H1 (cell line): ENCODE data around the gene TRPM1. TPM values are rescaled to one million over a fixed set of nuclear protein-coding genes. Genes with fewer than 3 reads are reported as not detected.

Source experiments
- CTCF ChIA-PET: fragments of 300-600 bp; sonication (Branson Sonifier 250); formaldehyde crosslinking; loops from one replicate; lab custom pipeline; 2021; ENCODE audit not compliant: partially characterized antibody; lab: Charles Lee
- POLR2A ChIA-PET: fragments of 300-600 bp; sonication (Branson Sonifier 250); formaldehyde crosslinking; loops from one replicate; lab custom pipeline; 2021; ENCODE audit warnings: inconsistent platforms; ENCODE audit not compliant: partially characterized antibody; lab: Charles Lee
- DNase-seq, 2 experiments: peaks; one replicate each; pipeline versions ENCODE4 v3.0.0 to v3.0.0-alpha.2; 2010 to 2022; ENCODE audit warnings: low spot score in 2 of 2, low read depth in 1 of 2, mixed read lengths in 1 of 2
- FAIRE-seq: peaks from 2 replicates; lab custom pipeline; 2011; peaks lifted over from hg19 to GRCh38; lab: Jason Lieb, UNC
- H2AFZ ChIP-seq: 2 replicates; pipeline ENCODE4 v1.8.1; 2012; ENCODE audit warnings: low read length, inconsistent platforms
- H2AK5ac ChIP-seq: 2 replicates; pipeline ENCODE4 v1.6.1; 2013; ENCODE audit warnings: low read depth, low read length
- H2BK120ac ChIP-seq: replicated peaks from 2 replicates; pipeline ENCODE3; 2013; ENCODE audit warnings: low read depth, low read length, inconsistent platforms
- H2BK12ac ChIP-seq: 2 replicates; pipeline ENCODE4 v1.6.1; 2013; ENCODE audit warnings: low read depth, low read length
- H2BK15ac ChIP-seq: 2 replicates; pipeline ENCODE4 v1.6.1; 2013; ENCODE audit warnings: low read length
- H2BK20ac ChIP-seq: 2 replicates; pipeline ENCODE4 v1.6.1; 2013; ENCODE audit warnings: low read length
- H2BK5ac ChIP-seq: 2 replicates; pipeline ENCODE4 v1.6.1; 2013; ENCODE audit warnings: low read depth, low read length
- H3K14ac ChIP-seq: 2 replicates; pipeline ENCODE4 v1.6.1; 2013; ENCODE audit warnings: inconsistent platforms; ENCODE audit not compliant: insufficient read length
- H3K18ac ChIP-seq: 2 replicates; pipeline ENCODE4 v1.6.1; 2013; ENCODE audit warnings: low read length; ENCODE audit errors: extremely low read depth
- H3K23ac ChIP-seq: 2 replicates; pipeline ENCODE4 v1.6.1; 2013; ENCODE audit warnings: inconsistent platforms; ENCODE audit not compliant: insufficient read length
- H3K23me2 ChIP-seq: 2 replicates; pipeline ENCODE4 v1.6.1; 2013; ENCODE audit warnings: low read depth, low read length
- H3K27ac ChIP-seq: 2 replicates; pipeline ENCODE4 v1.6.1; 2011; ENCODE audit warnings: low read depth, low read length, inconsistent platforms
- H3K27me3 ChIP-seq, 4 experiments: replicated peaks in 1 of 4; 1 replicate in 1 of 4; 2 replicates in 3 of 4; pipeline versions ENCODE4 v1.6.1 to v1.8.1; 2011 to 2013; ENCODE audit warnings: low read length in 3 of 4, mild to moderate bottlenecking in 3 of 4, inconsistent platforms in 2 of 4, mixed read lengths in 2 of 4, moderate library complexity in 1 of 4; ENCODE audit not compliant: control insufficient read depth in 3 of 4, insufficient read depth in 3 of 4; ENCODE audit errors: extremely low read depth in 1 of 4
- H3K36me3 ChIP-seq, 4 experiments: 2 replicates each; pipeline versions ENCODE4 v1.6.1 to v1.8.1; 2011 to 2013; ENCODE audit warnings: mild to moderate bottlenecking in 4 of 4, low read length in 3 of 4, moderate library complexity in 2 of 4, control low read depth in 1 of 4, inconsistent platforms in 1 of 4; ENCODE audit not compliant: insufficient read depth in 4 of 4, control insufficient read depth in 2 of 4
- H3K4ac ChIP-seq: replicated peaks from 2 replicates; pipeline ENCODE3; 2013; ENCODE audit warnings: low read length, low read depth, mixed read lengths, inconsistent platforms; ENCODE audit not compliant: insufficient read length
- H3K4me1 ChIP-seq, 4 experiments: replicated peaks in 1 of 4; 1 replicate in 1 of 4; 2 replicates in 3 of 4; pipeline versions ENCODE4 v1.6.1 to v1.8.1; 2011 to 2013; ENCODE audit warnings: low read length in 3 of 4, inconsistent platforms in 2 of 4, mixed read lengths in 1 of 4; ENCODE audit not compliant: insufficient read depth in 4 of 4, control insufficient read depth in 3 of 4
- H3K4me2 ChIP-seq, 2 experiments: 2 replicates each; pipeline versions ENCODE4 v1.6.1 to v1.8.1; 2011 to 2013; ENCODE audit warnings: low read depth in 2 of 2, low read length in 2 of 2, control low read depth in 1 of 2, inconsistent platforms in 1 of 2, mild to moderate bottlenecking in 1 of 2; ENCODE audit not compliant: insufficient read depth in 1 of 2
- H3K4me3 ChIP-seq, 4 experiments: fragments of 200-600, 300-600 bp in 1 of 4; sonication (generic), shearing (Covaris generic), sonication (Bioruptor Twin) in 1 of 4; 2 replicates each; pipeline versions ENCODE4 v1.5.1 to v1.8.1; 2011 to 2016; ENCODE audit warnings: low read length in 4 of 4, low read depth in 3 of 4, control low read depth in 2 of 4, inconsistent platforms in 2 of 4, mild to moderate bottlenecking in 2 of 4, mixed read lengths in 1 of 4, moderate library complexity in 1 of 4; ENCODE audit not compliant: insufficient read depth in 2 of 4; ENCODE audit errors: extremely low read depth in 1 of 4
- H3K56ac ChIP-seq: replicated peaks from 2 replicates; pipeline ENCODE3; 2013; ENCODE audit warnings: low read depth, mild to moderate bottlenecking, mixed read lengths, low read length, inconsistent platforms; ENCODE audit not compliant: insufficient read length
- H3K79me1 ChIP-seq: 2 replicates; pipeline ENCODE4 v1.6.1; 2013; ENCODE audit warnings: low read depth, low read length, control low read depth
- H3K79me2 ChIP-seq, 2 experiments: 2 replicates each; pipeline versions ENCODE4 v1.6.1 to v1.8.1; 2012 to 2013; ENCODE audit warnings: low read length in 2 of 2, mild to moderate bottlenecking in 2 of 2, inconsistent platforms in 1 of 2; ENCODE audit not compliant: insufficient read depth in 2 of 2, control insufficient read depth in 1 of 2
- H3K9ac ChIP-seq, 4 experiments: replicated peaks in 1 of 4; 1 replicate in 1 of 4; 2 replicates in 3 of 4; pipeline versions ENCODE4 v1.6.1 to v1.8.1; 2011 to 2013; ENCODE audit warnings: low read depth in 3 of 4, low read length in 3 of 4, control low read depth in 2 of 4, mild to moderate bottlenecking in 2 of 4, moderate library complexity in 2 of 4, inconsistent platforms in 1 of 4; ENCODE audit errors: extremely low read depth in 1 of 4
- H3K9me3 ChIP-seq, 2 experiments: 2 replicates each; pipeline versions ENCODE4 v1.6.1 to v1.8.1; 2012 to 2013; ENCODE audit warnings: mild to moderate bottlenecking in 2 of 2, moderate library complexity in 2 of 2, control low read depth in 1 of 2, inconsistent platforms in 1 of 2, low read depth in 1 of 2, low read length in 1 of 2, mixed read lengths in 1 of 2; ENCODE audit not compliant: insufficient read depth in 2 of 2
- H4K20me1 ChIP-seq, 2 experiments: replicated peaks in 1 of 2; 2 replicates each; pipeline versions ENCODE3 to v1.8.1; 2011 to 2013; ENCODE audit warnings: inconsistent platforms in 2 of 2, low read length in 2 of 2, mild to moderate bottlenecking in 1 of 2; ENCODE audit not compliant: insufficient read depth in 2 of 2, control insufficient read depth in 1 of 2
- H4K5ac ChIP-seq: 2 replicates; pipeline ENCODE4 v1.6.1; 2013; ENCODE audit warnings: low read length, low read depth, mixed read lengths, inconsistent platforms; ENCODE audit not compliant: insufficient read length
- H4K8ac ChIP-seq: 2 replicates; pipeline ENCODE4 v1.8.0; 2013; ENCODE audit warnings: mild to moderate bottlenecking, moderate library complexity, low read length, inconsistent platforms; ENCODE audit not compliant: insufficient read depth; ENCODE audit errors: extremely low read depth
- H4K91ac ChIP-seq: replicated peaks from 2 replicates; pipeline ENCODE3; 2013; ENCODE audit warnings: low read length, mixed read lengths, inconsistent platforms; ENCODE audit not compliant: insufficient read length
- BACH1 ChIP-seq: IDR thresholded peaks from 2 replicates; pipeline ENCODE4 v1.6.1; 2012; ENCODE audit warnings: low read length, improper control_type of control experiment
- CHD1 ChIP-seq: IDR thresholded peaks from 2 replicates; pipeline ENCODE4 v1.6.1; 2012; ENCODE audit warnings: low read depth, low read length, improper control_type of control experiment
- CTCF ChIP-seq, 3 experiments: IDR thresholded peaks; 1 replicate in 2 of 3; 2 replicates in 1 of 3; pipeline versions ENCODE4 v1.5.1 to v1.6.1; 2011; ENCODE audit warnings: low read length in 3 of 3, mild to moderate bottlenecking in 3 of 3, inconsistent platforms in 2 of 3, low read depth in 1 of 3, moderate library complexity in 1 of 3; ENCODE audit not compliant: insufficient read depth in 1 of 3; ENCODE audit errors: control extremely low read depth in 1 of 3
- GABPA ChIP-seq: IDR thresholded peaks from 2 replicates; pipeline ENCODE4 v1.6.1; 2011; ENCODE audit warnings: mild to moderate bottlenecking, low read length, moderate library complexity, borderline replicate concordance; ENCODE audit not compliant: insufficient read depth
- HDAC2 ChIP-seq, 2 experiments: fragments of 300-600 bp in 1 of 2; sonication (generic) in 1 of 2; IDR thresholded peaks; 2 replicates each; pipeline ENCODE4 v1.6.1; 2011 to 2012; ENCODE audit warnings: low read depth in 2 of 2, low read length in 2 of 2, mild to moderate bottlenecking in 2 of 2, moderate library complexity in 2 of 2, borderline replicate concordance in 1 of 2, inconsistent platforms in 1 of 2
- JUN ChIP-seq: IDR thresholded peaks from 2 replicates; pipeline ENCODE4 v1.6.1; 2011; ENCODE audit warnings: low read depth, mild to moderate bottlenecking, improper control_type of control experiment, low read length
- KDM4A ChIP-seq: IDR thresholded peaks from one replicate; pipeline ENCODE4 v1.7.1; 2012; ENCODE audit warnings: low read depth, mild to moderate bottlenecking, moderate library complexity, low read length, inconsistent platforms; ENCODE audit not compliant: severe bottlenecking
- NRF1 ChIP-seq: IDR thresholded peaks from 2 replicates; pipeline ENCODE4 v1.6.1; 2011; ENCODE audit warnings: mild to moderate bottlenecking, low read depth, low read length, improper control_type of control experiment
- SIN3A ChIP-seq, 2 experiments: IDR thresholded peaks in 1 of 2; conservative IDR thresholded peaks in 1 of 2; 2 replicates each; pipeline ENCODE4 v1.6.1; 2011 to 2012; ENCODE audit warnings: low read length in 2 of 2, improper control_type of control experiment in 1 of 2, low read depth in 1 of 2, mild to moderate bottlenecking in 1 of 2
- SIX5 ChIP-seq: IDR thresholded peaks from 2 replicates; pipeline ENCODE4 v1.6.1; 2011; ENCODE audit warnings: mild to moderate bottlenecking, low read depth, low read length
- WGBS, 2 experiments: shearing (Covaris generic) in 1 of 2; methylation state at CpG; one replicate each; pipeline versions ENCODE4 v1.1.6 to v1.1.7; 2013 to 2015; ENCODE audit warnings: low lambda C conversion rate in 2 of 2, mixed read lengths in 2 of 2, inconsistent platforms in 1 of 2, low coverage in 1 of 2, missing lambda C conversion rate in 1 of 2; ENCODE audit not compliant: insufficient replicate concordance in 2 of 2, insufficient coverage in 1 of 2, insufficient read length in 1 of 2; ENCODE audit errors: extremely low coverage in 1 of 2, missing lambda C conversion rate in 1 of 2; 5-methylcytosine and 5-hydroxymethylcytosine counted together
- polyA plus RNA-seq, 7 experiments: library from polyadenylated mRNA; depleted of rRNA in 3 of 7; stranded (reverse) in 5 of 7; unstranded in 2 of 7; fragments of >200 nt in 5 of 7; fragments of 200-250 nt in 2 of 7; gene quantifications; 1 replicate in 5 of 7; 2 replicates in 1 of 7; 4 replicates in 1 of 7; pipeline versions ENCODE4 v1.2.1 to v1.2.3, GENCODE V29; 2011 to 2013; ENCODE audit warnings: missing spikeins in 2 of 7, mixed read lengths in 2 of 7
- total RNA-seq: library from RNA; stranded (reverse); fragmentation: NEBNext Ultra II Directional; extraction: Animal tissue kit (Norgen Biotek cat#: 25700); gene quantifications from 2 replicates; pipeline ENCODE4 v1.2.1, GENCODE V29; 2021

TRPM1 gene
- total and polyA plus RNA-seq, 2 of the 8 experiments (the other 6 are each of a cell fraction or from before 2014, with no cell fraction given): 0.05 TPM; not detected in 1

GRCh38 chr15:31027910-31028578 lies 73.5 kb downstream of the TRPM1 start:
- Histone ChIP-seq H3K79me2 (no peaks in the 10 kb centered on the region), H2AK5ac (no peak overlapping the region), H2BK5ac (no peak overlapping the region), H3K56ac (no peak overlapping the region), H3K9me3 (no peaks in the 10 kb centered on the region), H2BK120ac (no peak overlapping the region), H3K4me1 (peaks cover 0 to 12% (median 7%) of the 10 kb centered on the region in 4 experiments; a peak in 6 of 7 replicates), H3K23me2 (no peaks in the 10 kb centered on the region), H3K4me2 (no peak overlapping the region), H2BK20ac (no peak overlapping the region), H3K23ac (no peak overlapping the region), H3K27me3 (no peaks in the 10 kb centered on the region), H4K5ac (no peak overlapping the region), H2BK12ac (no peak overlapping the region), H3K4me3 (no peak overlapping the region), H2BK15ac (no peak overlapping the region), H3K14ac (no peak overlapping the region), H3K79me1 (no peaks in the 10 kb centered on the region), H3K36me3 (no peaks in the 10 kb centered on the region), H4K8ac (no peak overlapping the region), H3K4ac (no peak overlapping the region), H3K18ac (no peak overlapping the region), H3K9ac (no peak overlapping the region), H3K27ac (no peak overlapping the region), H4K20me1 (no peaks in the 10 kb centered on the region), H4K91ac (no peak overlapping the region), H2AFZ (no peak overlapping the region)
- POLR2A ChIA-PET: no interaction called here
- CTCF ChIA-PET: interaction anchor here (1.0 kb wide), 1 partner anchor 13 kb away, joined by 4 read pairs; no protein-coding TSS in a partner anchor
- FAIRE-seq (no peak), DNase-seq (no peak)
- 92% methylated on average over 8 of the region's 8 CpGs; no CpG with 5 or more reads in 1 of the 2 experiments for WGBS, 2 experiments
- no peak for TF ChIP-seq SIX5
- no peak for TF ChIP-seq KDM4A
- no peak for TF ChIP-seq GABPA
- no peak for TF ChIP-seq JUN
- no peak for TF ChIP-seq BACH1
- no peak for TF ChIP-seq HDAC2 (IDR thresholded peaks at IDR 0.05; ENCODE audit: borderline replicate concordance in 1 of 2, low read depth in 2 of 2, low read length in 2 of 2)
- TF ChIP-seq CTCF (IDR thresholded peaks at IDR 0.05; ENCODE audit: control extremely low read depth in 1 of 3, insufficient read depth in 1 of 3, low read depth in 1 of 3, low read length in 3 of 3): no peak
- TF ChIP-seq NRF1: no peak
- no peak for TF ChIP-seq CHD1
- TF ChIP-seq SIN3A (conservative IDR thresholded peaks at IDR 0.05 in 1 of 2, IDR thresholded peaks at IDR 0.05 in 1 of 2; ENCODE audit: low read depth in 1 of 2, low read length in 2 of 2): no peak
